H1 (cell line): ENCODE measurements around the gene CUL2. TPM values are rescaled to one million over a fixed set of nuclear protein-coding genes. Genes with fewer than 3 reads are reported as not detected.

ENCODE experiments used
- CTCF ChIA-PET: fragments of 300-600 bp; sonication (Branson Sonifier 250); formaldehyde crosslinking; loops from one replicate; lab custom pipeline; 2021; ENCODE audit not compliant: partially characterized antibody; lab: Charles Lee
- POLR2A ChIA-PET: fragments of 300-600 bp; sonication (Branson Sonifier 250); formaldehyde crosslinking; loops from one replicate; lab custom pipeline; 2021; ENCODE audit warnings: inconsistent platforms; ENCODE audit not compliant: partially characterized antibody; lab: Charles Lee
- DNase-seq, 2 experiments: peaks; one replicate each; pipeline versions ENCODE4 v3.0.0 to v3.0.0-alpha.2; 2010 to 2022; ENCODE audit warnings: low spot score in 2 of 2, low read depth in 1 of 2, mixed read lengths in 1 of 2
- FAIRE-seq: peaks from 2 replicates; lab custom pipeline; 2011; peaks lifted over from hg19 to GRCh38; lab: Jason Lieb, UNC
- H2AFZ ChIP-seq: 2 replicates; pipeline ENCODE4 v1.8.1; 2012; ENCODE audit warnings: low read length, inconsistent platforms
- H2AK5ac ChIP-seq: 2 replicates; pipeline ENCODE4 v1.6.1; 2013; ENCODE audit warnings: low read depth, low read length
- H2BK120ac ChIP-seq: replicated peaks from 2 replicates; pipeline ENCODE3; 2013; ENCODE audit warnings: low read depth, low read length, inconsistent platforms
- H2BK12ac ChIP-seq: 2 replicates; pipeline ENCODE4 v1.6.1; 2013; ENCODE audit warnings: low read depth, low read length
- H2BK15ac ChIP-seq: 2 replicates; pipeline ENCODE4 v1.6.1; 2013; ENCODE audit warnings: low read length
- H2BK20ac ChIP-seq: 2 replicates; pipeline ENCODE4 v1.6.1; 2013; ENCODE audit warnings: low read length
- H2BK5ac ChIP-seq: 2 replicates; pipeline ENCODE4 v1.6.1; 2013; ENCODE audit warnings: low read depth, low read length
- H3K14ac ChIP-seq: 2 replicates; pipeline ENCODE4 v1.6.1; 2013; ENCODE audit warnings: inconsistent platforms; ENCODE audit not compliant: insufficient read length
- H3K18ac ChIP-seq: 2 replicates; pipeline ENCODE4 v1.6.1; 2013; ENCODE audit warnings: low read length; ENCODE audit errors: extremely low read depth
- H3K23ac ChIP-seq: 2 replicates; pipeline ENCODE4 v1.6.1; 2013; ENCODE audit warnings: inconsistent platforms; ENCODE audit not compliant: insufficient read length
- H3K23me2 ChIP-seq: 2 replicates; pipeline ENCODE4 v1.6.1; 2013; ENCODE audit warnings: low read depth, low read length
- H3K27ac ChIP-seq: 2 replicates; pipeline ENCODE4 v1.6.1; 2011; ENCODE audit warnings: low read depth, low read length, inconsistent platforms
- H3K27me3 ChIP-seq, 4 experiments: replicated peaks in 1 of 4; 1 replicate in 1 of 4; 2 replicates in 3 of 4; pipeline versions ENCODE4 v1.6.1 to v1.8.1; 2011 to 2013; ENCODE audit warnings: low read length in 3 of 4, mild to moderate bottlenecking in 3 of 4, inconsistent platforms in 2 of 4, mixed read lengths in 2 of 4, moderate library complexity in 1 of 4; ENCODE audit not compliant: control insufficient read depth in 3 of 4, insufficient read depth in 3 of 4; ENCODE audit errors: extremely low read depth in 1 of 4
- H3K36me3 ChIP-seq, 4 experiments: 2 replicates each; pipeline versions ENCODE4 v1.6.1 to v1.8.1; 2011 to 2013; ENCODE audit warnings: mild to moderate bottlenecking in 4 of 4, low read length in 3 of 4, moderate library complexity in 2 of 4, control low read depth in 1 of 4, inconsistent platforms in 1 of 4; ENCODE audit not compliant: insufficient read depth in 4 of 4, control insufficient read depth in 2 of 4
- H3K4ac ChIP-seq: replicated peaks from 2 replicates; pipeline ENCODE3; 2013; ENCODE audit warnings: low read length, low read depth, mixed read lengths, inconsistent platforms; ENCODE audit not compliant: insufficient read length
- H3K4me1 ChIP-seq, 4 experiments: replicated peaks in 1 of 4; 1 replicate in 1 of 4; 2 replicates in 3 of 4; pipeline versions ENCODE4 v1.6.1 to v1.8.1; 2011 to 2013; ENCODE audit warnings: low read length in 3 of 4, inconsistent platforms in 2 of 4, mixed read lengths in 1 of 4; ENCODE audit not compliant: insufficient read depth in 4 of 4, control insufficient read depth in 3 of 4
- H3K4me2 ChIP-seq, 2 experiments: 2 replicates each; pipeline versions ENCODE4 v1.6.1 to v1.8.1; 2011 to 2013; ENCODE audit warnings: low read depth in 2 of 2, low read length in 2 of 2, control low read depth in 1 of 2, inconsistent platforms in 1 of 2, mild to moderate bottlenecking in 1 of 2; ENCODE audit not compliant: insufficient read depth in 1 of 2
- H3K4me3 ChIP-seq, 4 experiments: fragments of 200-600, 300-600 bp in 1 of 4; sonication (generic), shearing (Covaris generic), sonication (Bioruptor Twin) in 1 of 4; 2 replicates each; pipeline versions ENCODE4 v1.5.1 to v1.8.1; 2011 to 2016; ENCODE audit warnings: low read length in 4 of 4, low read depth in 3 of 4, control low read depth in 2 of 4, inconsistent platforms in 2 of 4, mild to moderate bottlenecking in 2 of 4, mixed read lengths in 1 of 4, moderate library complexity in 1 of 4; ENCODE audit not compliant: insufficient read depth in 2 of 4; ENCODE audit errors: extremely low read depth in 1 of 4
- H3K56ac ChIP-seq: replicated peaks from 2 replicates; pipeline ENCODE3; 2013; ENCODE audit warnings: low read depth, mild to moderate bottlenecking, mixed read lengths, low read length, inconsistent platforms; ENCODE audit not compliant: insufficient read length
- H3K79me1 ChIP-seq: 2 replicates; pipeline ENCODE4 v1.6.1; 2013; ENCODE audit warnings: low read depth, low read length, control low read depth
- H3K79me2 ChIP-seq, 2 experiments: 2 replicates each; pipeline versions ENCODE4 v1.6.1 to v1.8.1; 2012 to 2013; ENCODE audit warnings: low read length in 2 of 2, mild to moderate bottlenecking in 2 of 2, inconsistent platforms in 1 of 2; ENCODE audit not compliant: insufficient read depth in 2 of 2, control insufficient read depth in 1 of 2
- H3K9ac ChIP-seq, 4 experiments: replicated peaks in 1 of 4; 1 replicate in 1 of 4; 2 replicates in 3 of 4; pipeline versions ENCODE4 v1.6.1 to v1.8.1; 2011 to 2013; ENCODE audit warnings: low read depth in 3 of 4, low read length in 3 of 4, control low read depth in 2 of 4, mild to moderate bottlenecking in 2 of 4, moderate library complexity in 2 of 4, inconsistent platforms in 1 of 4; ENCODE audit errors: extremely low read depth in 1 of 4
- H3K9me3 ChIP-seq, 2 experiments: 2 replicates each; pipeline versions ENCODE4 v1.6.1 to v1.8.1; 2012 to 2013; ENCODE audit warnings: mild to moderate bottlenecking in 2 of 2, moderate library complexity in 2 of 2, control low read depth in 1 of 2, inconsistent platforms in 1 of 2, low read depth in 1 of 2, low read length in 1 of 2, mixed read lengths in 1 of 2; ENCODE audit not compliant: insufficient read depth in 2 of 2
- H4K20me1 ChIP-seq, 2 experiments: replicated peaks in 1 of 2; 2 replicates each; pipeline versions ENCODE3 to v1.8.1; 2011 to 2013; ENCODE audit warnings: inconsistent platforms in 2 of 2, low read length in 2 of 2, mild to moderate bottlenecking in 1 of 2; ENCODE audit not compliant: insufficient read depth in 2 of 2, control insufficient read depth in 1 of 2
- H4K5ac ChIP-seq: 2 replicates; pipeline ENCODE4 v1.6.1; 2013; ENCODE audit warnings: low read length, low read depth, mixed read lengths, inconsistent platforms; ENCODE audit not compliant: insufficient read length
- H4K8ac ChIP-seq: 2 replicates; pipeline ENCODE4 v1.8.0; 2013; ENCODE audit warnings: mild to moderate bottlenecking, moderate library complexity, low read length, inconsistent platforms; ENCODE audit not compliant: insufficient read depth; ENCODE audit errors: extremely low read depth
- H4K91ac ChIP-seq: replicated peaks from 2 replicates; pipeline ENCODE3; 2013; ENCODE audit warnings: low read length, mixed read lengths, inconsistent platforms; ENCODE audit not compliant: insufficient read length
- CEBPB ChIP-seq: IDR thresholded peaks from 2 replicates; pipeline ENCODE4 v1.6.1; 2012; ENCODE audit warnings: low read depth, low read length
- CHD1 ChIP-seq: IDR thresholded peaks from 2 replicates; pipeline ENCODE4 v1.6.1; 2012; ENCODE audit warnings: low read depth, low read length, improper control_type of control experiment
- KDM4A ChIP-seq: IDR thresholded peaks from one replicate; pipeline ENCODE4 v1.7.1; 2012; ENCODE audit warnings: low read depth, mild to moderate bottlenecking, moderate library complexity, low read length, inconsistent platforms; ENCODE audit not compliant: severe bottlenecking
- WGBS, 2 experiments: shearing (Covaris generic) in 1 of 2; methylation state at CpG; one replicate each; pipeline versions ENCODE4 v1.1.6 to v1.1.7; 2013 to 2015; ENCODE audit warnings: low lambda C conversion rate in 2 of 2, mixed read lengths in 2 of 2, inconsistent platforms in 1 of 2, low coverage in 1 of 2, missing lambda C conversion rate in 1 of 2; ENCODE audit not compliant: insufficient replicate concordance in 2 of 2, insufficient coverage in 1 of 2, insufficient read length in 1 of 2; ENCODE audit errors: extremely low coverage in 1 of 2, missing lambda C conversion rate in 1 of 2; 5-methylcytosine and 5-hydroxymethylcytosine counted together
- polyA plus RNA-seq, 7 experiments: library from polyadenylated mRNA; depleted of rRNA in 3 of 7; stranded (reverse) in 5 of 7; unstranded in 2 of 7; fragments of >200 nt in 5 of 7; fragments of 200-250 nt in 2 of 7; gene quantifications; 1 replicate in 5 of 7; 2 replicates in 1 of 7; 4 replicates in 1 of 7; pipeline versions ENCODE4 v1.2.1 to v1.2.3, GENCODE V29; 2011 to 2013; ENCODE audit warnings: missing spikeins in 2 of 7, mixed read lengths in 2 of 7
- total RNA-seq: library from RNA; stranded (reverse); fragmentation: NEBNext Ultra II Directional; extraction: Animal tissue kit (Norgen Biotek cat#: 25700); gene quantifications from 2 replicates; pipeline ENCODE4 v1.2.1, GENCODE V29; 2021

The CUL2 gene
- total and polyA plus RNA-seq, 2 of the 8 experiments (the other 6 are each of a cell fraction or from before 2014, with no cell fraction given): 10.2 to 43.1 TPM

DNA sequence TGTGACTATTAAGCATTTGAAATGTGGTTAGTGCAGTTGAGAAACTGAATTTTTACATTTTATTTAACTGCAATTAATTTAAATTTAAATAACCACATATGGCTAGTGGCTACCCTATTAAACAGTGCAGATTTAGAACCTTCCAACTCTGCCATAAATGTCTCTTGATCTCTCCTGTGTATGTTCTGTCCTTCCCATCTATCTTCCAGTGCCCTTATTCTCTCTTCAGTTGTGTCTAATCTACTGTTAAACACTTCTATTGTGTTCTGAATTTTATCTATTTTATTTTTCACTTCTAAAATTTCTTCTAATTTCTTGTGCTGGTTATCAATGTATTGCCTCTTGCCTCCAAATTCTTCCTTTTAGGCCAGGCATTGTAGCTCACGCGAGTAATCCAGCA lies 105.0 kb downstream of the CUL2 start:
- H2AFZ ChIP-seq: no peak overlapping the region
- H2AK5ac ChIP-seq: no peak overlapping the region
- no peak overlapping the region for H4K5ac ChIP-seq
- no peak overlapping the region for H3K23ac ChIP-seq
- no peaks in the 10 kb centered on the region for H3K23me2 ChIP-seq
- no peaks in the 10 kb centered on the region for H4K20me1 ChIP-seq
- no peak overlapping the region for H3K56ac ChIP-seq
- H2BK15ac ChIP-seq: no peak overlapping the region
- CTCF ChIA-PET: interaction anchor here (0.6 to 2.5 kb wide), 12 partner anchors 10 to 332 kb away, joined by 3 to 20 read pairs (median 4); no protein-coding TSS in a partner anchor
- no peak overlapping the region for H4K91ac ChIP-seq
- no peak overlapping the region for H3K27ac ChIP-seq
- no peak overlapping the region for H3K18ac ChIP-seq
- no peaks in the 10 kb centered on the region for H3K27me3 ChIP-seq
- no peak overlapping the region for H3K4me2 ChIP-seq
- H3K79me2 ChIP-seq: no peaks in the 10 kb centered on the region
- no peak overlapping the region for H4K8ac ChIP-seq
- FAIRE-seq: no peak
- H2BK120ac ChIP-seq: no peak overlapping the region
- no peak overlapping the region for H3K14ac ChIP-seq
- no peak overlapping the region for H3K4me3 ChIP-seq
- peaks cover 5 to 7% of the 10 kb centered on the region in 2 experiments; a peak in 2 of 4 replicates for H3K9me3 ChIP-seq
- H3K79me1 ChIP-seq: no peaks in the 10 kb centered on the region
- H2BK5ac ChIP-seq: no peak overlapping the region
- DNase-seq: no peak
- H3K4ac ChIP-seq: no peak overlapping the region
- no peak overlapping the region for H2BK20ac ChIP-seq
- no peaks in the 10 kb centered on the region for H3K4me1 ChIP-seq
- H3K36me3 ChIP-seq: no peaks in the 10 kb centered on the region
- no peak overlapping the region for H3K9ac ChIP-seq
- 93% methylated on average over 2 of the region's 2 CpGs; no CpG with 5 or more reads in 1 of the 2 experiments for WGBS, 2 experiments
- POLR2A ChIA-PET: no interaction called here
- H2BK12ac ChIP-seq: no peak overlapping the region
- TF ChIP-seq CEBPB: no peak
- no peak for TF ChIP-seq KDM4A
- TF ChIP-seq CHD1: no peak
